Measurements from ENCODE around the gene ASIC2. TPM values are rescaled to one million over a fixed set of nuclear protein-coding genes. Genes with fewer than 3 reads are reported as not detected.
"Not testable (repeated sequence)": the region's sequence is repeated elsewhere in the genome, so short reads cannot be mapped to it uniquely, and the experiment has no call there.

ASIC2 gene
- total RNA-seq, 1 experiment from 2014 or later = not detected

DNA sequence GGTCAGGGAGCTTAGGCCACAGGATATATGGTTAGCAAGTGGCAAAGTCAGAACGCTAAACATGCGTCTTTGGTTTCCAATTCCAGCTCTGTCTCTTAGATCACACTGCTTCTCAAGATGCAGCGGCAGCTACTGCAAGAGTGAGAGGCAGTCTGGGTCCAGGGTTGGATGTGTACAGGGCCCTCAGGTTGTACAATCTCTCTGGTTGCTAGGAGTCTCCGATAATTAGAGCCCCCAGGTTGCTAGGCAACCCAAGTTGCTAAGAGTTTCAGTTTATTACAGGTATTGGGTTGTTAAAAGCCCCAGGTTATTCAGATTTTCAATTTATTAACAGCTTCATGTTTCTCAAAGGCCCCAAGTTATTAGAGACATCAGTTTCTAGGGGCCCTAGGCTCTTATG, 317.0 kb downstream of the ASIC2 start:
- Mint-ChIP-seq H3K27ac (ENCODE audit: low read depth, unreplicated experiment) (no peak overlapping the region), H3K9me3 (ENCODE audit: unreplicated experiment) (no peaks in the 10 kb centered on the region), H3K4me3 (ENCODE audit: unreplicated experiment) (no peak overlapping the region), H3K27me3 (ENCODE audit: insufficient read depth, unreplicated experiment) (no peaks in the 10 kb centered on the region), H3K4me1 (ENCODE audit: insufficient read depth, unreplicated experiment) (peaks cover 3% of the 10 kb centered on the region), H3K36me3 (ENCODE audit: insufficient read depth, unreplicated experiment) (no peaks in the 10 kb centered on the region)
- ChIA-PET POLR2A (no interaction called here), CTCF (interaction anchor here (0.6 to 1.2 kb wide), 4 partner anchors 10 to 1224 kb away, joined by 3 read pairs; no protein-coding TSS in a partner anchor)
- no TSS peak for BruUV-seq (replicated peaks)
- TF ChIP-seq CTCF (IDR thresholded peaks at IDR 0.05; ENCODE audit: unreplicated experiment) = no peak
- intact Hi-C loops (cut with micrococcal nuclease) = no loop called here
- no peak for DNase-seq (ENCODE audit: unreplicated experiment)

DNA sequence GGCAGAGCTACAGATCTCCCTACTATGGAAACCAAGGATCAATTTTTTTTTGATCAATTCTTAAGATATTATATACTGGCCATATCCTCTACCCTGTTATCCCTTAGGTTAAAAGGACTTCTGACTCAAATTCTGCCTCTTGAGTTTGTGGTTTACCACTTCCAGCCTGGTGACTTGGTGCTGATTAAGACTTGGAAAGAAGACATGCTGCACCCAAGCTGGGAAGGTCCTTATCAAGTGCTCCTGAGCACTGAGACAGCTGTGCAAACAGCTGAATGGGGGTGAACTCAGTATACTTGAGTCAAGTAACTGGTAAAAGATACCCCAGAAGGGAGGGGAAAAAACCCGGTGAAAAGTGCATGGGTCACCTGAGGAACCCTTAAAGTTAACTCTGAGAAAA, 321.9 kb downstream of the ASIC2 start:
- Mint-ChIP-seq H3K36me3 (ENCODE audit: insufficient read depth, unreplicated experiment) (no peaks in the 10 kb centered on the region), H3K4me1 (ENCODE audit: insufficient read depth, unreplicated experiment) (peaks cover 9% of the 10 kb centered on the region), H3K27ac (ENCODE audit: low read depth, unreplicated experiment) (no peak overlapping the region), H3K9me3 (ENCODE audit: unreplicated experiment) (no peaks in the 10 kb centered on the region), H3K4me3 (ENCODE audit: unreplicated experiment) (no peak overlapping the region), H3K27me3 (ENCODE audit: insufficient read depth, unreplicated experiment) (no peaks in the 10 kb centered on the region)
- no TSS peak for BruUV-seq (replicated peaks)
- intact Hi-C loops (cut with micrococcal nuclease) = no loop called here
- no peak for TF ChIP-seq CTCF (IDR thresholded peaks at IDR 0.05; ENCODE audit: unreplicated experiment)
- no peak for DNase-seq (ENCODE audit: unreplicated experiment)
- ChIA-PET CTCF (no interaction called here), POLR2A (no interaction called here)

- TF ChIP-seq CTCF (IDR thresholded peaks at IDR 0.05; ENCODE audit: unreplicated experiment) = no peak
- ChIA-PET CTCF (no interaction called here), POLR2A (no interaction called here)
- H3K4me1 Mint-ChIP-seq (ENCODE audit: insufficient read depth, unreplicated experiment) = peaks cover 9% of the 10 kb centered on the region
- intact Hi-C loops (cut with micrococcal nuclease) = no loop called here
- no peak overlapping the region for H3K4me3 Mint-ChIP-seq (ENCODE audit: unreplicated experiment)
- H3K36me3 Mint-ChIP-seq (ENCODE audit: insufficient read depth, unreplicated experiment) = no peaks in the 10 kb centered on the region
- no peak for DNase-seq (ENCODE audit: unreplicated experiment)
- H3K9me3 Mint-ChIP-seq (ENCODE audit: unreplicated experiment) = no peaks in the 10 kb centered on the region
- peak overlapping the region; percentile 62 for H3K27ac Mint-ChIP-seq (ENCODE audit: low read depth, unreplicated experiment)
- H3K27me3 Mint-ChIP-seq (ENCODE audit: insufficient read depth, unreplicated experiment) = no peaks in the 10 kb centered on the region
- no TSS peak for BruUV-seq (replicated peaks)
Observed at GRCh38 chr17:32970281-32970680, 322.8 kb downstream of the ASIC2 start.

- H3K4me1 Mint-ChIP-seq (ENCODE audit: insufficient read depth, unreplicated experiment); POLR2A ChIA-PET; DNase-seq (ENCODE audit: unreplicated experiment); H3K27ac Mint-ChIP-seq (ENCODE audit: low read depth, unreplicated experiment); H3K36me3 Mint-ChIP-seq (ENCODE audit: insufficient read depth, unreplicated experiment); BruUV-seq (replicated peaks); CTCF ChIA-PET; H3K9me3 Mint-ChIP-seq (ENCODE audit: unreplicated experiment); intact Hi-C loops (cut with micrococcal nuclease); H3K27me3 Mint-ChIP-seq (ENCODE audit: insufficient read depth, unreplicated experiment); H3K4me3 Mint-ChIP-seq (ENCODE audit: unreplicated experiment): not testable (repeated sequence)
Observed at GRCh38 chr17:32969231-32969630, 323.9 kb downstream of the ASIC2 start.

DNA sequence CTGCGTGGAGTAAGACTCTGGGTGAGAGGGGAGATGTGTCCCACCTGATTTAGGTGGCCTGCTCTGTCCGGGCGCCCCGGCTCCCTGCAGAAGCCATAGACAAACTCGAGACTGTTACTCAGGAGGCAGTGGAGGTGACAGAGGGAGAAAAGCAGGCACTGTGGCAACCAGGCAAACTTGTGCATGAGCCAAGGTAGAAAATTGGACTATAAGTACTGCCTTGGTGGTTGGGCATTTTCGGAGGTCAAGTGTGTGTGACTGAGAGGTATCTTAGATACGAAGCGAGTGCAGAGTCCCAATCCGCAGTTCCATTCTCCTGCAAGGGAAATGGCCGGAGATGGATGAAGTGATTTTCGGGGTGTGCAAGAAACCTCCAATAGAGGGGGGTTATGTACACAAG, 328.6 kb downstream of the ASIC2 start:
- intact Hi-C loops (cut with micrococcal nuclease) = no loop called here
- no peak for TF ChIP-seq CTCF (IDR thresholded peaks at IDR 0.05; ENCODE audit: unreplicated experiment)
- H3K9me3 Mint-ChIP-seq (ENCODE audit: unreplicated experiment) = no peaks in the 10 kb centered on the region
- H3K27ac Mint-ChIP-seq (ENCODE audit: low read depth, unreplicated experiment) = no peak overlapping the region
- peaks cover 20% of the 10 kb centered on the region for H3K27me3 Mint-ChIP-seq (ENCODE audit: insufficient read depth, unreplicated experiment)
- ChIA-PET CTCF (no interaction called here), POLR2A (no interaction called here)
- H3K4me1 Mint-ChIP-seq (ENCODE audit: insufficient read depth, unreplicated experiment) = no peaks in the 10 kb centered on the region
- no peaks in the 10 kb centered on the region for H3K36me3 Mint-ChIP-seq (ENCODE audit: insufficient read depth, unreplicated experiment)
- no peak for DNase-seq (ENCODE audit: unreplicated experiment)
- BruUV-seq (replicated peaks) = no TSS peak
- no peak overlapping the region for H3K4me3 Mint-ChIP-seq (ENCODE audit: unreplicated experiment)
